Suprapubic skin (tissue), 4 donors: ENCODE results near the gene DST. TPM values are rescaled to one million over a fixed set of nuclear protein-coding genes. Genes with fewer than 3 reads are reported as not detected.
A peak's percentile ranks its signal among the peaks of the same experiment; 100 is the strongest.

Source experiments
- DNase-seq, 2 donors: peaks; one replicate each; pipeline ENCODE4 v3.0.0-alpha.2; 2019; ENCODE audit warnings: low spot score in 2 of 2
- H3K27ac ChIP-seq: fragments of 200-600 bp; sonication (generic); one replicate; pipeline ENCODE4 v1.5.1; 2019
- H3K27me3 ChIP-seq: fragments of 200-600 bp; sonication (generic); one replicate; pipeline ENCODE4 v1.5.1; 2019
- H3K36me3 ChIP-seq: fragments of 200-600 bp; sonication (generic); one replicate; pipeline ENCODE4 v1.5.1; 2019
- H3K4me1 ChIP-seq: fragments of 200-600 bp; sonication (generic); one replicate; pipeline ENCODE4 v1.5.1; 2019
- H3K4me3 ChIP-seq: fragments of 200-600 bp; sonication (generic); one replicate; pipeline ENCODE4 v1.5.1; 2019; ENCODE audit warnings: mild to moderate bottlenecking
- H3K9me3 ChIP-seq: fragments of 200-600 bp; sonication (generic); one replicate; pipeline ENCODE4 v1.5.1; 2019
- CTCF ChIP-seq, 2 donors: fragments of 200-600 bp in 1 of 2; fragments of 450-650 bp in 1 of 2; sonication (generic) in 1 of 2; IDR thresholded peaks; one replicate each; pipeline ENCODE4 v1.5.1; 2016 to 2019; ENCODE audit warnings: antibody characterized with exemption in 2 of 2, mild to moderate bottlenecking in 1 of 2, moderate library complexity in 1 of 2
- EP300 ChIP-seq: sonication (generic); formaldehyde crosslinking; IDR thresholded peaks from one replicate; pipeline ENCODE4 v1.6.1; 2017; ENCODE audit warnings: antibody characterized with exemption
- POLR2A ChIP-seq, 2 donors: fragments of 450-650 bp; IDR thresholded peaks; one replicate each; pipeline ENCODE4 v1.6.1; 2017; ENCODE audit warnings: antibody characterized with exemption in 2 of 2, mild to moderate bottlenecking in 2 of 2, moderate library complexity in 2 of 2
- POLR2AphosphoS5 ChIP-seq, 3 donors: sonication (generic); formaldehyde crosslinking; IDR thresholded peaks; one replicate each; pipeline ENCODE4 v1.6.1; 2017; ENCODE audit warnings: antibody characterized with exemption in 3 of 3
- WGBS: methylation state at CpG from one replicate; pipeline ENCODE4 v1.1.5; 2018; 5-methylcytosine and 5-hydroxymethylcytosine counted together
- total RNA-seq, 4 donors: library from RNA; depleted of rRNA; stranded (reverse); fragments of >200 nt; gene quantifications; one replicate each; pipeline ENCODE4 v1.1.0, GENCODE V29; 2016

Gene DST
- total RNA-seq, 4 donors from 2014 or later = 637 to 1,048 (median 751) TPM

- DNase-seq = no peak
- H3K27me3 ChIP-seq = no peaks in the 10 kb centered on the region
- peak overlapping the region; percentile 73 for H3K27ac ChIP-seq
- H3K4me1 ChIP-seq = peaks cover 34% of the 10 kb centered on the region
- no peak overlapping the region for H3K4me3 ChIP-seq
- 95% methylated on average over 8 of the region's 8 CpGs for WGBS
- TF ChIP-seq POLR2AphosphoS5 (IDR thresholded peaks at IDR 0.05) (no peak), POLR2A (IDR thresholded peaks at IDR 0.05) (no peak), CTCF (IDR thresholded peaks at IDR 0.05) (no peak), EP300 (no peak)
- no peaks in the 10 kb centered on the region for H3K9me3 ChIP-seq
- no peaks in the 10 kb centered on the region for H3K36me3 ChIP-seq
Observed at GRCh38 chr6:56685102-56685733, 42.5 kb upstream of the DST start.

GRCh38 chr6:56684342-56685101 is 41.8 kb upstream of the DST start:
- peaks cover 31% of the 10 kb centered on the region for H3K4me1 ChIP-seq
- DNase-seq = no peak

GRCh38 chr6:56683882-56684281 is 41.2 kb upstream of the DST start:
- no peak for DNase-seq

More at GRCh38 chr6:56684342-56685101, 41.8 kb upstream of the DST start:
- WGBS = 78% methylated on average over 7 of the region's 7 CpGs
- Histone ChIP-seq H3K4me3 (no peak overlapping the region), H3K36me3 (no peaks in the 10 kb centered on the region), H3K27me3 (no peaks in the 10 kb centered on the region), H3K27ac (peak overlapping the region; percentile 73), H3K9me3 (no peaks in the 10 kb centered on the region)
- TF ChIP-seq CTCF (IDR thresholded peaks at IDR 0.05) = no peak

GRCh38 chr6:56682635-56683034 is 39.9 kb upstream of the DST start:
- no peak for DNase-seq
- Histone ChIP-seq H3K4me3 (no peak overlapping the region), H3K9me3 (no peaks in the 10 kb centered on the region), H3K27me3 (no peaks in the 10 kb centered on the region), H3K27ac (no peak overlapping the region), H3K36me3 (no peaks in the 10 kb centered on the region), H3K4me1 (peaks cover 20% of the 10 kb centered on the region)
- 95% methylated on average over 1 of the region's 1 CpG for WGBS
- no peak for TF ChIP-seq CTCF (IDR thresholded peaks at IDR 0.05)
- TF ChIP-seq EP300 = no peak
- no peak for TF ChIP-seq POLR2A (IDR thresholded peaks at IDR 0.05)
- no peak for TF ChIP-seq POLR2AphosphoS5 (IDR thresholded peaks at IDR 0.05)

More at GRCh38 chr6:56683882-56684281, 41.2 kb upstream of the DST start:
- Histone ChIP-seq H3K36me3 (no peaks in the 10 kb centered on the region), H3K27me3 (no peaks in the 10 kb centered on the region), H3K27ac (peak overlapping the region; percentile 73), H3K4me1 (peaks cover 25% of the 10 kb centered on the region), H3K4me3 (no peak overlapping the region), H3K9me3 (no peaks in the 10 kb centered on the region)
- TF ChIP-seq POLR2AphosphoS5 (IDR thresholded peaks at IDR 0.05) = peak in 2 of 3 donors; percentile 58 to 68
- TF ChIP-seq EP300 = no peak
- WGBS = 50% methylated on average over 1 of the region's 1 CpG

- no peak overlapping the region for H3K27ac ChIP-seq
Observed at GRCh38 chr6:56677559-56677958, 34.9 kb upstream of the DST start.

More at GRCh38 chr6:56677559-56677958, 34.9 kb upstream of the DST start:
- Histone ChIP-seq H3K9me3 (no peaks in the 10 kb centered on the region), H3K36me3 (no peaks in the 10 kb centered on the region), H3K4me1 (no peaks in the 10 kb centered on the region), H3K4me3 (no peak overlapping the region), H3K27me3 (no peaks in the 10 kb centered on the region)
- no peak for DNase-seq
- no peak for TF ChIP-seq POLR2AphosphoS5 (IDR thresholded peaks at IDR 0.05)
- TF ChIP-seq CTCF (IDR thresholded peaks at IDR 0.05) = no peak
- TF ChIP-seq POLR2A (IDR thresholded peaks at IDR 0.05) = no peak
- TF ChIP-seq EP300 = no peak
